DOHH2 (cell line): ENCODE data around the gene CAPZA1.

Experiments
- H3F3A ChIP-seq: fragments of 200-600 bp; sonication (generic), shearing (Covaris generic); 2 replicates; pipeline ENCODE4 v1.6.0; 2016; ENCODE audit warnings: antibody characterized with exemption, mild to moderate bottlenecking; ENCODE audit not compliant: control insufficient read depth, insufficient read depth
- H3K27ac ChIP-seq: fragments of 200-600 bp; sonication (generic); 2 replicates; pipeline ENCODE4 v1.5.1; 2014; ENCODE audit warnings: low read depth, mild to moderate bottlenecking, low read length, moderate library complexity
- H3K27me3 ChIP-seq: fragments of 200-600 bp; sonication (generic); 2 replicates; pipeline ENCODE4 v1.6.1; 2014; ENCODE audit warnings: mild to moderate bottlenecking, low read length, mixed read lengths; ENCODE audit not compliant: control insufficient read depth
- H3K36me3 ChIP-seq: fragments of 200-600 bp; sonication (generic); 2 replicates; pipeline ENCODE4 v1.6.1; 2014; ENCODE audit warnings: mild to moderate bottlenecking, low read length, moderate library complexity, mixed read lengths; ENCODE audit not compliant: control insufficient read depth
- H3K4me1 ChIP-seq: fragments of 200-600 bp; sonication (generic); 2 replicates; pipeline ENCODE4 v1.6.1; 2014; ENCODE audit warnings: mild to moderate bottlenecking, low read length, mixed read lengths; ENCODE audit not compliant: control insufficient read depth
- H3K4me2 ChIP-seq: fragments of 200-600 bp; sonication (generic); 2 replicates; pipeline ENCODE4 v1.6.0; 2014; ENCODE audit warnings: mild to moderate bottlenecking, low read length, moderate library complexity
- H3K4me3 ChIP-seq: fragments of 200-600 bp; sonication (generic); 2 replicates; pipeline ENCODE4 v1.5.1; 2014; ENCODE audit warnings: mild to moderate bottlenecking, low read length, mixed read lengths
- H3K79me2 ChIP-seq: fragments of 200-600 bp; sonication (generic); 2 replicates; pipeline ENCODE4 v1.6.1; 2014; ENCODE audit warnings: mild to moderate bottlenecking, low read length, mixed read lengths; ENCODE audit not compliant: control insufficient read depth
- H3K9me2 ChIP-seq: fragments of 200-600 bp; sonication (generic); replicated peaks from 2 replicates; pipeline ENCODE4 v1.6.1; 2014; ENCODE audit warnings: mild to moderate bottlenecking, low read length, mixed read lengths; ENCODE audit not compliant: control insufficient read depth
- H3K9me3 ChIP-seq: fragments of 200-600 bp; sonication (generic); 2 replicates; pipeline ENCODE4 v1.6.1; 2014; ENCODE audit warnings: antibody characterized with exemption, low read length, mixed read lengths; ENCODE audit not compliant: control insufficient read depth, insufficient read depth
- H4K20me1 ChIP-seq: fragments of 200-600 bp; sonication (generic); 2 replicates; pipeline ENCODE4 v1.6.0; 2014; ENCODE audit warnings: low read depth, mild to moderate bottlenecking, antibody characterized with exemption, low read length, moderate library complexity; ENCODE audit not compliant: control insufficient read depth, insufficient read depth
- EZH2phosphoT487 ChIP-seq: fragments of 200-600 bp; sonication (generic); IDR thresholded peaks from 2 replicates; pipeline ENCODE4 v1.6.1; 2017; ENCODE audit warnings: borderline replicate concordance, mild to moderate bottlenecking, antibody characterized with exemption, low read length, moderate library complexity, mixed read lengths
- TF ChIP-seq, protein P1 (sequence below): fragments of 200-600 bp; sonication (generic); IDR thresholded peaks from one replicate; pipeline ENCODE4 v1.5.1; 2014; ENCODE audit warnings: antibody characterized with exemption, mild to moderate bottlenecking, low read depth, low read length; ENCODE audit not compliant: poor library complexity, severe bottlenecking

CAPZA1 gene

DNA sequence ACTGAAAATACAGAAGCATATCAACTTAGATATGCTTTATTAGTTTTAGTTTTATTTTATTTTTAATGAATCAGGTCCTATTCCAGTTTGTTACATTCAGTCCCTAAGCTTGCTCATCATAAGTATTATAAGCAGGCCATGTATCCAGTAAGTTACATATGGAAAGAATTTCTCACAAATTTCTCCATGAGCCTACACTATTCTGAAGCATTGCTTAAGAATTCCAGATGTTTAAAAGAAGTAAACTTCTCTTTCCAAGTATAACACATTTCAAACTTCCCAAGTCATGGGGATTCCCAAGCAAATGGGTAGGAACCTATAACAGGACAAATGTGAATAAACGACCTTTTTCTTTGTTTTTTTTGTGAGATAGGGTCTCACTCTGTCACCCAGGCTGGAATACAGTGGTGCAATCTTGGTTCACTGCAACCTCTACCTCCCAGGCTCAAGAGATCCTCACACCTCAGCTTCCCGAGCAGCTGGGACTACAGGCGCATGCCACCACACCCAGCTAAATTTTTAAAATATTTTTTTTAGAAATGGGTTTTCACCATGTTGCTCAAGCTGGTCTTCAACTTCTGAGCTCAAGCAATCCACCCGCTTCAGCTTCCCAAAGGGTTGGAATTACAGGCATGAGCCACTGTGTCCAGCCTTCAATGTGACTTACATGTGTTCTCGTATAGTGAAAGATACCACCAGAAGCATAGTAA lies 39.7 kb upstream of the CAPZA1 start:
- no peaks in the 10 kb centered on the region for H4K20me1 ChIP-seq
- no peaks in the 10 kb centered on the region for H3K27me3 ChIP-seq
- H3K36me3 ChIP-seq: no peaks in the 10 kb centered on the region
- H3K27ac ChIP-seq: no peak overlapping the region
- TF ChIP-seq EZH2phosphoT487: no peak
- TF ChIP-seq, protein P1, sequence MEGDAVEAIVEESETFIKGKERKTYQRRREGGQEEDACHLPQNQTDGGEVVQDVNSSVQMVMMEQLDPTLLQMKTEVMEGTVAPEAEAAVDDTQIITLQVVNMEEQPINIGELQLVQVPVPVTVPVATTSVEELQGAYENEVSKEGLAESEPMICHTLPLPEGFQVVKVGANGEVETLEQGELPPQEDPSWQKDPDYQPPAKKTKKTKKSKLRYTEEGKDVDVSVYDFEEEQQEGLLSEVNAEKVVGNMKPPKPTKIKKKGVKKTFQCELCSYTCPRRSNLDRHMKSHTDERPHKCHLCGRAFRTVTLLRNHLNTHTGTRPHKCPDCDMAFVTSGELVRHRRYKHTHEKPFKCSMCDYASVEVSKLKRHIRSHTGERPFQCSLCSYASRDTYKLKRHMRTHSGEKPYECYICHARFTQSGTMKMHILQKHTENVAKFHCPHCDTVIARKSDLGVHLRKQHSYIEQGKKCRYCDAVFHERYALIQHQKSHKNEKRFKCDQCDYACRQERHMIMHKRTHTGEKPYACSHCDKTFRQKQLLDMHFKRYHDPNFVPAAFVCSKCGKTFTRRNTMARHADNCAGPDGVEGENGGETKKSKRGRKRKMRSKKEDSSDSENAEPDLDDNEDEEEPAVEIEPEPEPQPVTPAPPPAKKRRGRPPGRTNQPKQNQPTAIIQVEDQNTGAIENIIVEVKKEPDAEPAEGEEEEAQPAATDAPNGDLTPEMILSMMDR: no peak
- no peak overlapping the region for H3K4me3 ChIP-seq
- H3K9me2 ChIP-seq: no peaks in the 10 kb centered on the region
- no peaks in the 10 kb centered on the region for H3F3A ChIP-seq
- no peaks in the 10 kb centered on the region for H3K4me1 ChIP-seq
- no peaks in the 10 kb centered on the region for H3K79me2 ChIP-seq
- H3K4me2 ChIP-seq: no peak overlapping the region
- H3K9me3 ChIP-seq: no peaks in the 10 kb centered on the region

DNA sequence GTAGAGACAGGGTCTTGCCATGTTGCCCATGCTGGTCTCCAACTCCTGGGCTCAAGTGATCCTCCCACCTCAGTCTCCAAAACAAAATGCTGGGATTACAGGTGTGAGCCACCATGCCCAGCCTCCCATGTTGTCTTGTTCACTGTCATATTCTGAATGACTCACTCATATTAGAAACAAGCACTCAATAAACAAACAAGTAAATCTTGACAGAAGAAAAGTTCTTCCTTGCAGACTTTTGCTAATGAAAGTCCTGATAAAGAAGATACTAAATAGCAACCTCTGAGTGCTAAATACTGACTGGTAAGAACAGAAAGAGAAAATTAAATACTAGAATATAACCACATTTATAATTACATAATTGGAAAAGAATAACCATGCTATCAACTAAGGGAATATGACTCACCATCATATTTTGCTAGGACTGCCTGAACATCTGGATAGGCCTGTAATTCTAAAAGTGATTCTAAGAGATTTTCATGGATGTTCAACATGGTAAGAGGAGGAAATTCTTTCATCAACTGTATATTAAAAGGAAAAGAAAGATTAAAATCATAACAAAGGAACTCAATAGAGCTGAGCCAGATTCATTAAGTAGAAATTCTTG lies 37.9 kb upstream of the CAPZA1 start:
- Histone ChIP-seq H3K27me3 (no peaks in the 10 kb centered on the region), H3K9me3 (no peaks in the 10 kb centered on the region), H3F3A (no peaks in the 10 kb centered on the region), H3K4me3 (no peak overlapping the region), H3K9me2 (no peaks in the 10 kb centered on the region), H3K4me1 (no peaks in the 10 kb centered on the region), H3K27ac (no peak overlapping the region), H3K36me3 (no peaks in the 10 kb centered on the region), H3K4me2 (no peak overlapping the region), H3K79me2 (no peaks in the 10 kb centered on the region), H4K20me1 (no peaks in the 10 kb centered on the region)
- TF ChIP-seq, protein P1: no peak
- TF ChIP-seq EZH2phosphoT487: no peak

DNA sequence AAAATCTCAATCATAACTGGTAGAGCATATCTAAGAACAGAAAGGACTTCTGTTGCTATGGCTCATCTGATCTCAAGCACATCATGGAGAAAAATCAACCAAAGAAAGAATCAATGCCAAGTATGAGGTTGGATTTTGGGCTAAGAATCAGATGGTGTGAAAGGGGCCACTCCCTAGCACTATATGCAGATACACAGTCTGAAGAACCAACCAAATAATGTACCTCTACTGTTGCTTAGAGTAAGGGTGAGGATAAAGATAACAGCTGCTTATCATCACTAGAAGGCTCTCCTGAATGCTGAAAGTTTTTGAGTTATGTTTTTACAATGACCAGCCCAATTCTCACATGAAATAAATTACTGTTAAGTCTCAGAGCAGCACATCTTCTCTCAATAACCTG lies 36.3 kb upstream of the CAPZA1 start:
- Histone ChIP-seq H3K27me3 (no peaks in the 10 kb centered on the region), H3K4me2 (no peak overlapping the region), H4K20me1 (no peaks in the 10 kb centered on the region), H3K4me3 (no peak overlapping the region), H3K79me2 (no peaks in the 10 kb centered on the region), H3K36me3 (no peaks in the 10 kb centered on the region), H3K9me2 (no peaks in the 10 kb centered on the region), H3K9me3 (no peaks in the 10 kb centered on the region), H3K4me1 (no peaks in the 10 kb centered on the region), H3F3A (no peaks in the 10 kb centered on the region), H3K27ac (no peak overlapping the region)
- TF ChIP-seq, protein P1: no peak
- no peak for TF ChIP-seq EZH2phosphoT487
